COLO829 (cell line): ENCODE measurements around the gene GNG5.
"Not testable (repeated sequence)": the region's sequence is repeated elsewhere in the genome, so short reads cannot be mapped to it uniquely, and the experiment has no call there.

ENCODE experiments used
- DNase-seq: peaks from one replicate; pipeline ENCODE4 v3.0.0; 2012; ENCODE audit warnings: low spot score

Gene GNG5

DNA sequence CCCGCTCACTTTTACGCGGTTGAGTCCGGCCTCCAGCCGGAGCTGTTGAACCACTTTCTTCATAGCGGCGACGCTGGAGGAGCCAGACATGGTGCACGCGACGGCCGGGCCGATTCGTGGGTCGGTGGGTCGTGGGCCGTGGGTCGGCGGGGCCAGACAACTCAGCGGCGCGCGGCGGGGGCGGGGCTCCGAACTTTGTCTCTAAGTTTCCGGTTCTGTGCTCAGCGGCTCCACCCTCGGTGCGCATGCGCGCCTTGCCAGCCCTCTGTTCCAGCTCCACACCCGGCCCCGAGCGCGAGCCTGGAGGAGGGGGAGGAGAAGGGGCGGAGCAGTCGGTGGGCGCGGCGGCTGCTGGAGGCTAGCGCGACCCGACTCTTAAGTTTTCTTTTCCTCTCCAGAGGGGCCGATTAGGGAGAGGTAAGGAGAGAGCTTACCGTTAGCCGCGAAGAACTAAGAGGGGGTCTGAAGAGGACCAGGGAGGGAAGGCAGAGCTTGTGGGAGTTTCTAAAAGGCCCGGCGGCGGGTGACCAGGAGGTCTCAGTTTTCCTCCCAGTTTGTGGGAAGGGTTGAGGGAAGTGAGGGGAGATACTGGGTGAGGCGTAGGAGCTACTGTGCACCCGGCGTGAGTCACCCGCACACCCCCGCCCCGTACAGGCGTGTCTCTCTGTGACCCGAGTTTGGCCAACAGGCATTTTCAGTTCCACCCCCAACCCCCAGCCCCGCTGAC, at the start of gene GNG5, which contains the start of gene SPATA1:
Gene GNG5, minus strand, starts transcription at position 580 of the 727 bp plus-strand sequence. Its CDS starts 490 bp downstream, at position 90.
Gene SPATA1, plus strand, starts transcription at position 385 of the 727 bp plus-strand sequence. CDS start 9,974 bp downstream, outside the sequence.
- peak; percentile 89 for DNase-seq

- no peak for DNase-seq
Observed at GRCh38 chr1:84550826-84551225, 44.4 kb upstream of the GNG5 start.

DNA sequence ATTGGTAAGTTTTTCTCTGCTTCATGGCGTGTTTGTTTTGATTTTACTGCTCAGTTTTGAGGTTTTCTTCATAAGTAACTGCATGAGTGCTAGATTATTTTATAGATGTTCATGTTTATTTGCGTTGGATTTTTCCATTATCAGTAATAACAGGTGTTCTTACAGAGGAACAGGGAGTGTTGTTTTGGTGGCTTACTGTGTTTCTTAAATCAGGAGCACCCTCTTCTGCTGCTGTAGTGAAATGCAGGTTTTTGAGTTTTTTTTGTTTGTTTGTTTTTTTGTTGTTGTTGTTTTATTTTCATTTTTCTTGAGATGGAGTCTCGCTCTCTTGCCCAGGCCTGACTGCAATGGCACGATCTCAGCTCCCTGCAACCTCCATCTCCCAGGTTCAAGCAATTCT, 35.3 kb upstream of the GNG5 start:
- no peak for DNase-seq

GRCh38 chr1:84540759-84541158, 34.4 kb upstream of the GNG5 start:
- no peak for DNase-seq

- DNase-seq, result peak; percentile 48
Observed at GRCh38 chr1:84539972-84540371, 33.6 kb upstream of the GNG5 start.

DNA sequence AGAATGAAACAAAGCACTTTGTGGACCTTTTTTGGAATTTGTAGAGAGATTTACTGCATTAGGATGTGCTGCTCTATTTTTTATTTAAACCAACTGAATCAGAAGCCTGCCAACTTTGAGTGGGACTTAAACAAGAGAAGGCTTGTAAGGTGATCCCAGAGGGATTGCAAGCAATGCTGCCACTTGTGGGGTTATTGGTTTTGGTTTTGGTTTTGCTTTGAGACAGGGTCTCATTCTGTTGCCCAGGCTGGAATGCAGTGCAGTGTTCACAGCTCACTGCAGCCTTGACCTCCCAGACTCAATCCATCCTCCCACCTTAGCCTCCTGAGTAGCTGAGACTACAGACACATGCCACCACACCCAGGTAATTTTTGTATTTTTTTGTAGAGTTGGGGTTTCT, 32.2 kb upstream of the GNG5 start:
- no peak for DNase-seq

GRCh38 chr1:84525779-84526178, 19.4 kb upstream of the GNG5 start:
- DNase-seq, result no peak

GRCh38 chr1:84524590-84524989, 18.2 kb upstream of the GNG5 start:
- DNase-seq, result no peak

- DNase-seq, result no peak
Observed at GRCh38 chr1:84510668-84511067, 4.3 kb upstream of the GNG5 start.

- DNase-seq, result no peak
Observed at GRCh38 chr1:84510165-84510564, 3.8 kb upstream of the GNG5 start.

- no peak for DNase-seq
Observed at GRCh38 chr1:84509029-84509428, 2.6 kb upstream of the GNG5 start.

GRCh38 chr1:84508510-84508909, 2.1 kb upstream of the GNG5 start:
- no peak for DNase-seq

DNA sequence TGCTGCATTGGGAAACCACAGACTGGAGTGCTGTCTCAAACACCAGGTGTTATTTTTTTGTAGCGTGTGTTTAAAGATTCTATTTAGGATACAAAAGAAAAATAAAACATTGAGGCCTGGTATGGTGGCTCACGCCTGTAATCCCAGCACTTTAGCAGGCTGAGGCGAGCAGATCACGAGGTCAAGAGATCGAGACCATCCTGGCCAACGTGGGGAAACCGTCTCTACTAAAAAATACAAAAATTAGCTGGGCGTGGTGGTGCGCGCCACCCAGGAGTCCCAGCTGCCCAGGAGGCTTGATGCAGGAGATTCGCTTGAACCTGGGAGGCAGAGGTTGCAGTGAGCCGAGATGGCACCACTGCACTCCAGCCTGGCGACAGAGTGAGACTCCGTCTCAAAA, 1.5 kb upstream of the GNG5 start:
- DNase-seq, result not testable (repeated sequence)

DNA sequence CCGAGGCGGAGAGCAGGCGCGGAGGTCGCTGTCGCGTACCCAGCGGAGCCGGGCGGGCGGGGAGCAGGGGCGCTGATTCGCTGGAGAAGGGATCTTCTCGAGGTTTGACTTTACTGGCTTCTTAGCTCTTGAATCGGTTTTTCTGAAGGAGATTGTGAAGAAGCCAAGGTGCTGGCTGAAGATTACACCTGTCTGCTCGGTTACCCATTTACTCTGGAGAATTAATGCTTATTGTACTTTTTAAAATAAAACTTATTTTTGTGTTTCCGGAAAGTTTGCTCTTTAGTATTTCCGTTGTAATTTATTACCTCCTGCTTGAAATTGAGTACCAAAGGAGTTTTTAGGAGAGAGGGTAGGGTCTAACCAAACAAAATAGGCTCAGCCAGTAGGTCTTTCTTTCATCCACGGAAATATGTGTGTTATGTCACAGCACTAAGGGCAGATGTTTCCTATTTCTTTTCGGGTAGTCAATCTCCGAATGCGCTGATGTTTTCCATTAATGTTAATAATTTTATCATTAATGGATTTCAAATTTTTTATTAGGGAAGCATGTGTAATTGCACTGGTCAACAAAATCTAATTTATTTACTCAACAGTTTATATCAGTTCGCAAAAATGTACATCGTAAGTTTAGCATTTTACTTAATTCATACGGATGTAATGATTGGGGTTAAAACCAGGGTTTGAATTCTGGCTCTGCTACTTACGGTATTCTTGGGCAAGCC, 510 bp upstream of the GNG5 start:
- no peak for DNase-seq

- DNase-seq, result peak; percentile 3
Observed at GRCh38 chr1:84505493-84506001, 834 bp downstream of the GNG5 start.

DNA sequence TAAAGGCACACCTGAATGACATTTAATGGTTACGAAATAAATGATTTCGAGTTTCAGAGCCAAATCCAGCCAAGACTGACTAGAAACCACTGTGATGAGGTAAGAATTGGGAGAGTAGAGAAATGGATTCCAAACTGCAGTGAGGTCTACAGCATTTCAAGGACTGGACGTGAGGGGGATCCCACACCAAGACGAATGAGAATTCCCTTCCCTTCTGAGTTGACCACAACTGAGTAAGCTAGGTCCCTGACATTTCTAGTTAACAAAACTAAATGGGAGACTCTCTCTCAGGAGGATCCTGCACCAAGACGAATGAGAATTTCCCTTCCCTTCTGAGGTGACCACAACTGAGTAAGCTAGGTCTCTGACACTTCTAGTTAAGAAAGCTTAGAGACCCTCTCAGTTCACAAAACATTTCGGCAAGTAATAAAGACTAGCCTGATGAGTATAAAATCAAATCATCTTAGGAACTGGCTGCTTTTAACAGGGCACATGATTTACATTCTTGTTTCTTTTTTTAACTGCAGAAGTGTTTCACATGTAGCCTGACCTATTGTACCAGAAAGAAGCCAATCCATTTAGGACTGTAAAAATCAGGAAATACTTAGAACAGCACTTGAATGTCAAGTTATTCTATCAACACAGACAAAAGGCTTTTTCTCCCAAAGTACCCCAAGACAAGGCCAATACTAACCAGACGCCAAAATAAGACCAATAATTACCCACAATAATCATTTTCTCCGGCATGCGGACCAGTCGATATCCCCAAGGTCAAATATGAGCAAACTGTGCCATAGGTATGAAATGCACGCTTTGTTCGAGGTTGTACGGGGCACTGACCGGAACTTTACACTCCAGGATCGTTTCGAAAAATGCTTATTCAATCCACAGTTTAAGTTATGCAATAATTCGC, 1.5 kb downstream of the GNG5 start:
- no peak for DNase-seq

DNA sequence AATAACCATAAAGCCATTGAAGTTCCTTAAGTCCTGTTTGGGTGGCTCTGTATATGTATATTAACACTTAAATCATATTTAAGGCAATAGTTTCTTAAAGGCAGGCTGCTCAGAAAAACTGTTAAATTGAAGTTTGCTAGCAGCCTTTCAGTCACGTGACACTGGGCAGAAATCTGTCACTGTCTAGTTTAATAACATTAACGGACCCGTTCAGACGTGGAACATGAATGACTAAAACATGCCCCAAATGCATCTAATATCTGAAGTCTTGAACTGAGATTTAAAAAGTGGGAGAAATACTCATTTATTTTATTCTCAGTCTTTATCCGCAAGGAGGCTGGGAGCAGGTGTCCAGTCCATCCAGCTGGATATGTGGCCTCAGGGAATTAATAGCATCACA, 3.5 kb downstream of the GNG5 start:
- DNase-seq, result no peak

GRCh38 chr1:84497631-84498275, 8.6 kb downstream of the GNG5 start:
- DNase-seq, result no peak

GRCh38 chr1:84496498-84496897, 9.9 kb downstream of the GNG5 start:
- DNase-seq, result no peak

GRCh38 chr1:84493747-84494146, 12.6 kb downstream of the GNG5 start:
- no peak for DNase-seq

GRCh38 chr1:84492726-84493125, 13.7 kb downstream of the GNG5 start:
- no peak for DNase-seq

- DNase-seq, result no peak
Observed at GRCh38 chr1:84489766-84490165, 16.6 kb downstream of the GNG5 start.
